ENCODE data around the gene TRRAP.

The TRRAP gene

GRCh38 chr7:99001482-99002147, 123.3 kb downstream of the TRRAP start:
- H3K27ac ChIP-seq: no peak overlapping the region
- no peak for DNase-seq (ENCODE audit: low read depth, low spot score)

DNA sequence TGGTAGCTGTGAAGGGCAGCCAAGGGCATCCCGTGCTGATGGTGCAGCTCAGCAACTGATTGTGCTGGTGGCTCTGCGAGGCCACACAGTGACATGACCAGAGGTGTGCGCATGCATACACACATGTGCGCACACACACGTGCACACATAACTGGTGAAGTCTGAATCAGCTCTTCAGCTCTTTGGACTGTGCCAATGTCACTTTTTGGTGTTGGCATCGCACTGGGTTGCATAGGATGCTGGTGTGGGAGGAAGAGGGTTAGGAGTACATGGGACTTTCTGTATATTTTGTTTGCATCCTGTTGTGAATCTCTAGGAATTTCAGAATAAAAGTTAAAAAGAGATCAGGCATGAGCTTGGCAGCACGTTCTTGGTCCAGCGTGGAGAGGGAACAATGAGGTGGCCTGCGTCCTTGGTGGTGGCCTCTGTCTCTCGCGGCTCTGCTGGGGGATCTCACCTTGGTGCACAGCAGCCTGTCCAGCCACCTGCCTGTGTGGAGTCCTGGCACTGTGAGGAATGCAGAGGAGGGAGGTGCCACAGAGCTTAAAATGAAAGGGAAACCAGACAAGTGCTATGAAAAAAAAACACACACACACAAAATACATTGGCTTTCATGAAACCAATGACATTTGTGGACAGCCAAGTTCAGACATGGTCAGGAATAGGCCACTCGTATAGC, 124.0 kb downstream of the TRRAP start:
- no peak overlapping the region for H3K27ac ChIP-seq
- no peak for DNase-seq (ENCODE audit: low read depth, low spot score)

GRCh38 chr7:99002827-99003212, 124.5 kb downstream of the TRRAP start:
- no peak overlapping the region for H3K27ac ChIP-seq
- no peak for DNase-seq (ENCODE audit: low read depth, low spot score)

DNA sequence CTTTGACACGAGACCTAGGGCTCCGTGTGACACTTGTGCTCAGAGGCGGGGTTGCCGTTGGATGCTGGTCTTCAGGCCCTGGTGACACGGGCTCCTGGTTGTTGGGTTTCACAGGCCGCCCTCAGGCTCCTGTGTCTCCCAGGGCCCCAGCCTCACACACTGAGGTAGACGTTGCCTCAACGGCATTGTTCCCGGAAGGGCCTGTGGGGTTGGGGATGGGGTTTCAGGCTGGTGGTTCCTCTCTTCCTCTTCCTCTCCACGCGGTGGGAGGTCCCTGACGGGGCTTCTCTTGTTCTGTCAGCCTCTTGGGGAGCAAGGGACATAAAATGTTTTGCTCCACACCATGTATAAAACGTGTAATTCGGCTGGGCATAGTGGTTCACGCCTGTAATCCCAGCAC, 125.1 kb downstream of the TRRAP start:
- no peak overlapping the region for H3K27ac ChIP-seq
- no peak for DNase-seq (ENCODE audit: low read depth, low spot score)

- no peak for DNase-seq (ENCODE audit: low read depth, low spot score)
- H3K27ac ChIP-seq: no peak overlapping the region
These were observed 125.9 kb downstream of the TRRAP start for GRCh38 chr7:99004216-99004615.

- H3K27ac ChIP-seq: no peak overlapping the region
These were observed 126.6 kb downstream of the TRRAP start for GRCh38 chr7:99004781-99005500.

DNA sequence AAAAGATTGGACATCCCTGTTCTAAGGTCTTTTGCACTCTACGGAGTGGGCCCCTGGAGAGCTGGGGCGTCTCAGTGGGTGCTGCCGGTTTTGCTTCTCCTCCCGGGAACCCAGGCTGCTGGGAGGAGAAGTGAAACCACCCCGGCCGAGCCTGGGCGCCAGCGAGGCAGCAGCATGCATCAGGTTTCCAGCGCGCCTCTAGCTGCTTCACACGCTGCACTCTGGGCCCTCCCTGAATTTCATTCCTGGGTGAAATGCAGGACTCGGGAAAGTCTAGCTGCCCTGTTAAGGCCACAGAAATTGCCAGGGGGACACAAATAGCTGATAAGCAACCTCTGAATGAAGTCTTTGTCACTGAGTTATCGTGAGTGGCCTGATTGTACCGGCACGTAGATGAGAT, 127.4 kb downstream of the TRRAP start:
- no peak for DNase-seq (ENCODE audit: low read depth, low spot score)
- H3K27ac ChIP-seq: no peak overlapping the region

More at GRCh38 chr7:99004781-99005500, 126.6 kb downstream of the TRRAP start:
- DNase-seq (ENCODE audit: low read depth, low spot score): no peak

GRCh38 chr7:99006739-99007424, 128.6 kb downstream of the TRRAP start:
- DNase-seq (ENCODE audit: low read depth, low spot score): no peak
- no peak overlapping the region for H3K27ac ChIP-seq

GRCh38 chr7:99008181-99008631, 129.9 kb downstream of the TRRAP start:
- no peak for DNase-seq (ENCODE audit: low read depth, low spot score)
- no peak overlapping the region for H3K27ac ChIP-seq

GRCh38 chr7:99008921-99009530, 130.7 kb downstream of the TRRAP start:
- H3K27ac ChIP-seq: no peak overlapping the region
- no peak for DNase-seq (ENCODE audit: low read depth, low spot score)

DNA sequence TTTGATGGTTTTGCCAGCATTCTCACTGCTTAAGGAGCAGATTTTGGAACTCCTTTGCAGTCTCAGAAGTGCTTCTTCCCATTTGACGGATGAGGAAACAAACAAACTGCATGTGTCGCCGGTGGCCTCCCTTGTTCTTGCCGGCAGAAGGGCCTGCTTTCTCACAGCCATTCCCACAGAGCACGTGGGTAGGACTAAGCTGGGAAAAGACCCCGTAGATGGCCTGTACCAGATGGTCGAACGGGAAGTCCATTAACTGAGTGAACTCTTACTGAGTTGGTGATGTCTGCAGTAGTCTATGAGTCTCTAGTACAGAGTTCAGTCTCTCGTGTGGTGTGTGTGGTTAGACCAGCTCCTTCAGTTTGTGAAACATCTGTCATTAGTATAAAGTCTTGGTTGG, 131.9 kb downstream of the TRRAP start:
- no peak overlapping the region for H3K27ac ChIP-seq
- no peak for DNase-seq (ENCODE audit: low read depth, low spot score)

GRCh38 chr7:99011341-99011705, 133.0 kb downstream of the TRRAP start:
- H3K27ac ChIP-seq: no peak overlapping the region
- no peak for DNase-seq (ENCODE audit: low read depth, low spot score)

DNA sequence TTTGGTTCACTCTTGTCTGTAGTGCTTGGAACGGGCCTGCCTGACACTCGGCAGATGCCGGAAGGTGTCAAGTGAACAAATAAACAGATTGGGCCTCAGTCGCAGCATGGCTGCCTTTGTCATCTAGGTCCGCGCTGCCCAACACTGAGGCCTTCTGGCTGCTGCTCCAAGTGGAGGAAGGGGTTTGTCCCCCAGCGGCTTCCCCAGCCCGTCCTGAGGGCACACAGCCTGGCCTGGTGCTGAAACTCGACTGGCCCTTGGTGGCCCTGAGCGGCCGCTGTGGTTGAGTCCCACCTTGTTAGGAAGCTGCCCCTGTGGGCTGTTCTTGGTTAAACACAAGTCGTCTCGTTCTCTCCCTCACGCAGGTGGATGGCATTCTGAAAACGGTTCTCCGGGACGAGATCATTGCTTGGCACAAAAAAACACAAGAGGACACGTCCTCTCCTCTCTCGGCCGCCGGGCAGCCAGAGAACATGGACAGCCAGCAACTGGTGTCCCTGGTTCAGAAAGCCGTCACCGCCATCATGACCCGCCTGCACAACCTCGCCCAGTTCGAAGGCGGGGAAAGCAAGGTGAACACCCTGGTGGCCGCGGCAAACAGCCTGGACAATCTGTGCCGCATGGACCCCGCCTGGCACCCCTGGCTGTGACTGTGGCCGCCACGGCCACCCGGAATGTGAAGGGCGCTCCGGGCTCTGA, 133.5 kb downstream of the TRRAP start:
- no peak overlapping the region for H3K27ac ChIP-seq
- DNase-seq (ENCODE audit: low read depth, low spot score): no peak

- H3K27ac ChIP-seq: no peak overlapping the region
- no peak for DNase-seq (ENCODE audit: low read depth, low spot score)
These were observed 134.4 kb downstream of the TRRAP start for GRCh38 chr7:99012722-99013121.

- H3K27ac ChIP-seq: no peak overlapping the region
- DNase-seq (ENCODE audit: low read depth, low spot score): no peak
These were observed 135.2 kb downstream of the TRRAP start for GRCh38 chr7:99013266-99014112.

GRCh38 chr7:99014113-99014985, 136.0 kb downstream of the TRRAP start:
- no peak overlapping the region for H3K27ac ChIP-seq
- no peak for DNase-seq (ENCODE audit: low read depth, low spot score)

DNA sequence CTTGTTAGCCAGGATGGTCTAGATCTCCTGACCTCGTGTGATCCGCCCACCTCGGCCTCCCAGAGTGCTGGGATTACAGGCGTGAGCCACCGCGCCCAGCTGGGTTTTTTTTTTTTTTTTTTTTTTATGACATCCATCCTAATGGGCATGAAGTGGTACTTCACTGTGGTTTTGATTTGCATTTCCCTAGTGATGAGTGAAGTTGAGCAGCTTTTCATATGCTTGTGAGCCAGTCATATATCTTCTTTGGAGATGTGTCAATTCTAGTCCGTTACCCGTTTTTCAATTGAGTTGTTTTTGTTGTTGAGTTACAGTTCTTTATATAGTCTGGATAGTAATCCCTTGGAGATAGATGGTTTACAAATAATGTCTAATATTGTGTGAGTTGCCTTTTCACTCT, 137.9 kb downstream of the TRRAP start:
- H3K27ac ChIP-seq: no peak overlapping the region
- DNase-seq (ENCODE audit: low read depth, low spot score): no peak

Data from epithelial cell of prostate (primary cell).